AG09319 (cell line): Measurements from ENCODE around the gene DMKN.

Experiments
- DNase-seq: peaks from one replicate; pipeline ENCODE4 v3.0.0-alpha.2; 2010; ENCODE audit warnings: low read depth; ENCODE audit errors: extremely low read depth
- CTCF ChIP-seq: IDR thresholded peaks from 2 replicates; pipeline ENCODE4 v1.5.1; 2011; ENCODE audit warnings: low read depth, mild to moderate bottlenecking, inconsistent platforms, low read length, moderate library complexity

DMKN gene

GRCh38 chr19:35540356-35540927 is 27.0 kb upstream of the DMKN start:
- no peak for TF ChIP-seq CTCF
- no peak for DNase-seq

- DNase-seq = no peak
- TF ChIP-seq CTCF = no peak
These were observed 26.4 kb upstream of the DMKN start for GRCh38 chr19:35539850-35540249.

- TF ChIP-seq CTCF = no peak
- DNase-seq = no peak
These were observed 25.9 kb upstream of the DMKN start for GRCh38 chr19:35539314-35539713.

- no peak for DNase-seq
- no peak for TF ChIP-seq CTCF
These were observed 21.5 kb upstream of the DMKN start for GRCh38 chr19:35534803-35535480.

- no peak for TF ChIP-seq CTCF
- DNase-seq = no peak
These were observed 20.5 kb upstream of the DMKN start for GRCh38 chr19:35533822-35534392.

GRCh38 chr19:35533201-35533821 is 19.9 kb upstream of the DMKN start, which contains the start of gene GAPDHS:
TSS of gene GAPDHS (plus strand) at chr19:35533456. CDS start at chr19:35533528, 72 bp downstream.
- DNase-seq = no peak
- TF ChIP-seq CTCF = no peak

GRCh38 chr19:35531291-35531690 is 17.8 kb upstream of the DMKN start:
- DNase-seq = no peak
- TF ChIP-seq CTCF = no peak
